HCT116 (cell line): ENCODE results near the gene THSD7B.

Experiments
- ATF3 ChIP-seq: IDR thresholded peaks from 2 replicates; pipeline ENCODE4 v1.6.1; 2012
- CEBPB ChIP-seq: IDR thresholded peaks from 2 replicates; pipeline ENCODE4 v1.6.1; 2012; ENCODE audit warnings: low read depth
- CTCF ChIP-seq, 3 experiments: fragments of 200-600 bp in 1 of 3; sonication (generic) in 1 of 3; IDR thresholded peaks in 2 of 3; conservative IDR thresholded peaks in 1 of 3; 2 replicates each; pipeline ENCODE4 v1.5.1; 2012 to 2017; ENCODE audit warnings: low read depth in 2 of 3, low read length in 2 of 3, antibody characterized with exemption in 1 of 3, borderline replicate concordance in 1 of 3, control low read depth in 1 of 3, mild to moderate bottlenecking in 1 of 3, mixed read lengths in 1 of 3, mixed run types in 1 of 3, moderate library complexity in 1 of 3; ENCODE audit not compliant: insufficient read depth in 1 of 3
- ELF1 ChIP-seq: IDR thresholded peaks from 2 replicates; pipeline ENCODE4 v1.6.1; 2012; ENCODE audit warnings: low read depth, borderline replicate concordance
- EZH2 ChIP-seq: fragments of 200-600 bp; sonication (generic); IDR thresholded peaks from 2 replicates; pipeline ENCODE4 v1.6.1; 2017; ENCODE audit warnings: antibody characterized with exemption, mixed run types
- JUND ChIP-seq: IDR thresholded peaks from 2 replicates; pipeline ENCODE4 v1.6.1; 2012
- MAX ChIP-seq: IDR thresholded peaks from 2 replicates; pipeline ENCODE4 v1.6.1; 2012
- POLR2A ChIP-seq: IDR thresholded peaks from 2 replicates; pipeline ENCODE4 v1.7.0; 2011; ENCODE audit warnings: borderline replicate concordance; ENCODE audit not compliant: insufficient read depth, insufficient read length; ENCODE audit errors: extremely low read depth
- POLR2AphosphoS5 ChIP-seq: IDR thresholded peaks from 2 replicates; pipeline ENCODE4 v1.6.1; 2011; ENCODE audit warnings: mild to moderate bottlenecking, low read depth, low read length, moderate library complexity
- RAD21 ChIP-seq: IDR thresholded peaks from 2 replicates; pipeline ENCODE4 v1.6.1; 2012; ENCODE audit warnings: low read depth, mild to moderate bottlenecking
- REST ChIP-seq: IDR thresholded peaks from 2 replicates; pipeline ENCODE4 v1.6.1; 2012; ENCODE audit warnings: low read depth
- TCF7L2 ChIP-seq: IDR thresholded peaks from 2 replicates; pipeline ENCODE4 v1.7.0; 2011; ENCODE audit warnings: borderline replicate concordance, inconsistent platforms; ENCODE audit not compliant: insufficient read depth, insufficient read length; ENCODE audit errors: extremely low read depth
- ZFX ChIP-seq: fragments of 450-650 bp; IDR thresholded peaks from 2 replicates; pipeline ENCODE4 v1.6.1; 2017
- ZNF274 ChIP-seq: fragments of 200-500 bp; sonication (Bioruptor generic); IDR thresholded peaks from 2 replicates; pipeline ENCODE4 v1.6.1; 2014; ENCODE audit warnings: mild to moderate bottlenecking, low read depth, low read length, inconsistent platforms

- TF ChIP-seq POLR2AphosphoS5 (no peak), ATF3 (no peak), RAD21 (no peak), CTCF (IDR thresholded peaks at IDR 0.05 in 2 of 3, conservative IDR thresholded peaks at IDR 0.05 in 1 of 3; ENCODE audit: borderline replicate concordance in 1 of 3, insufficient read depth in 1 of 3, low read depth in 2 of 3, low read length in 2 of 3) (no peak), EZH2 (no peak), ZFX (no peak), CEBPB (no peak), ZNF274 (no peak), POLR2A (no peak), MAX (no peak), JUND (no peak), TCF7L2 (no peak), REST (no peak), ELF1 (no peak)
These were observed 418.0 kb downstream of the THSD7B start for GRCh38 chr2:137183206-137183898.
